Inferior parietal cortex (tissue), 1 donor: ENCODE measurements around the gene ERVH48-1.
"Not testable (repeated sequence)": the region's sequence is repeated elsewhere in the genome, so short reads cannot be mapped to it uniquely, and the experiment has no call there.

ENCODE experiments used
- DNase-seq: peaks from one replicate; pipeline ENCODE4 v3.0.0-alpha.2; 2016; ENCODE audit errors: extremely low spot score

ERVH48-1 gene

DNA sequence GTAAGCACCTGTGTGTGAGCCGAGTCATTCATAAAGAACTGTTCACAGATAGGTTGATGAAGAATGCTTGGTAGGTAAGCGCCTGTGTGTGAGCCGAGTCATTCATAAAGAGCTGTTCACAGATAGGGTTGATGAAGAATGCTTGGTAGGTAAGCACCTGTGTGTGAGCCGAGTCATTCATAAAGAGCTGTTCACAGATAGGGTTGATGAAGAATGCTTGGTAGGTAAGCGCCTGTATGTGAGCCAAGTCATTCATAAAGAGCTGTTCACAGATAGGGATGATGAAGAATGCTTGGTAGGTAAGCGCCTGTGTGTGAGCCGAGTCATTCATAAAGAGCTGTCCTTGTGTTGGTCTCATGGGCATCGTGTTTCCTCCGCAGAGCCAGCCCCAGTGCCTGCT is 16.9 kb downstream of the ERVH48-1 start:
- not testable (repeated sequence) for DNase-seq

DNA sequence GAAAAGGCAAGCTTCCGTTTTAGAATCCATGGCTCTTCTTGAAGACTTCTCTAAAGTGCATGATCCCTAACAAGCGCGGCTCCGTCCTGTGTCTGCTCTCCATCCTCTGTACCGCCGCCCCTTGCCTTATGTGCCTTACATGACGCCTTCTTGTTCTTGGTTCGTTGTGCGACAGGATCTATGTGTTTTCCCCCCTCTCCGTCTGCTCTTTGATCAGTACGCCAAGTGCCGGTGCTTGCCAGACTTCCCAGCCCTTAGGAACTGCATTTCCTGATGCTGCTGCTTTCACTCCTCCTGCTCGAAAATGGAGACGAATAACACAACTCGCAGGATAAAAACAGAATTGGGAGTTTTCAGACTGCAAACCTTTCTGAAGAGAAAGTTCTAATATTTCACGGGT is 19.2 kb downstream of the ERVH48-1 start:
- DNase-seq, result no peak

DNA sequence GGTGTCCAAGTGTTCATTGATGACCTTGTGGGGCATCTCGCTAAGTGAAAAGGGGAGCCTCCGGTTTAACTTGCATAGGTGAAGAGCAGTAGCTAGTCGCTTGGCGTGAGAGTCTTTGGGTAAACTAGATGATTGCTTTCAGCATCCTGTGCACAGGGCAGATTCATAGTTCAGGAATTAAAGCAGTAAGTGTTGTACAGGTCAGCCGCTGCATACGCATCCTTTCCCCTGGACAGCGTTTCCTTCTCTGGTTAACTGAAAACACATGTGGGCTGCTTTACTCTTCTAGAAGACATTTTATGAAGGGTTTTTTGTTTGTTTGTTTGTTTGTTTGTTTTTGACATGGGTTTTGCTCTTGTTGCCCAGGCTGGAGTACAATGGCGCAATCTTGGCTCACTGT is 20.2 kb downstream of the ERVH48-1 start:
- DNase-seq, result no peak

DNA sequence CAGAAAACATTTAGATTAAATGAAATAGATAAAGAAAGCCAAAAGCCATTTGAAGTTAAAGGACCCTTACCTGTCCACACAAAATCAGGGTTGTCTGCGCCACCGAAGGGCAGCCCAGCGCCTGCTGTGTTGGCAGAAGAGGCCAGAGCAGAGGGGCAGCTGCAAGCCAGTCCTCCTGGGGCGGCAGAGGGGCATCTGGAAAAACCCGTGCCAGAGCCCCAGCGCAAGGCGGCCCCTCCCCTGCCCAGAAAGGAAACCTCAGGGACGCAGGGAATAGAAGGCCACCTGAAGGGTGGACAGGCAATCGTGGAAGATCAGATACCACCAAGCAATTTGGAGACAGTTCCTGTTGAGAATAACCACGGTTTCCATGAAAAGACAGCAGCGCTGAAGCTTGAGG is 21.6 kb downstream of the ERVH48-1 start:
- no peak for DNase-seq

DNA sequence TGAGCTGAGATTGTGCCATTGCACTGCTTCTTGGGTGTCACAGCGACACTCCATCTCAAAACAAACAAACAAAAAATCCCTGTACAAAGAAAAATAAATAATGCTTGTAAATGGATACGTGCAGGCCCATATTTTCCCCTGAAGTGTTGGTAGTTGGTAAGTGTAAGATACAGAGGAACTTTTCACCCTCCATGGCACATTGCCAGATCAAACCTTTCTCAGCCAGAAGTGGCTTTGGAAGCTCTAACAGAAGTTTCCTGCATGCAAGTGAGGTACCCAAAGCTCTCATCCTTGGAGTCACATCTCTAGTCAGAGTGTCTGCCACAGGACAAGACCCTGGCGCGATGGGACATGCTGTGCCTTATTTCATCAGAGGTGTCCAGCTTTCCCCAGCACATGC is 25.0 kb downstream of the ERVH48-1 start:
- DNase-seq, result no peak

DNA sequence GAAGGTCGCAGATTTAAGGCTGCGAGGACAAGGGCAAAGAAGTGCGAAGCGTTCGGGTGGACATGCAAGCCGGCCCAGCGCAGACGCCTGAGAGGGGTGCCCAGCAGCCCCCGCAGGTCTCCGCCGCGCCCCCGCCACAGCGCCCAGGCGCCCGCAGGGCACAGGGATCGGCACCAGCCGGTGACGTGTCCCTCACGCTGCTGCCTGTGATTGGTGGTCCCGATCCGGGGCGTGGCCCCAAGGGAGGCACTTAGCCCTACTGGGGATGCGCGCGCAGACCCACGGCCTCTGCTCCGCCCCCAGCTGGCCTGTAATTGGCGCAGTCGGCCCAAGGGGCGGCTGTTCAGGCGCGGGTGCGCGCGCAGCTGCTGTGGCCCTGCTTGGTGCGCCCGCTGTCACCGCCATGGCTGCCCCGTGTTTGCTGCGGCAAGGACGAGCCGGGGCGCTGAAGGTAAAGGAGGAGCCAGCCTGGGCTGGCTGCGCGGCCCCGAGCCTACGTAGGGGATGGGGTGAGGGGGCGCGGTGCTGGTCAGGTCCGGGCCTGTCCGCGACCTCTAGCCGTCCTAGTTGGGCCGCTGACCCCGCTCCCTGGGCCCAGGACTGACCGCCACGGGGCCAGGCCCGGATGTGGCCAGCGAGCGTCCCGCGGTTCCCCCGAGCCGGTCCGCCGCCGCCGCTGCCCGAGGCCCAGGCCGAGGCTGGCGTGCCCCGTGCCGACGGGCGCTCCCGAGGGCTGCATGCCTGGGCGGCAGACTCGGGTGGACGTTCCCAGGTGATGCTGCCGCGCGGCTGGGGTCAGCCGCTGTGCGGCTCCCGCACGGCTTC is 32.3 kb downstream of the ERVH48-1 start, which contains the start of gene NDUFV3:
Gene NDUFV3 (plus strand): TSS at position 379 of the 825 bp plus-strand sequence. CDS start 25 bp downstream, at position 404.
- peak; percentile 99 for DNase-seq

DNA sequence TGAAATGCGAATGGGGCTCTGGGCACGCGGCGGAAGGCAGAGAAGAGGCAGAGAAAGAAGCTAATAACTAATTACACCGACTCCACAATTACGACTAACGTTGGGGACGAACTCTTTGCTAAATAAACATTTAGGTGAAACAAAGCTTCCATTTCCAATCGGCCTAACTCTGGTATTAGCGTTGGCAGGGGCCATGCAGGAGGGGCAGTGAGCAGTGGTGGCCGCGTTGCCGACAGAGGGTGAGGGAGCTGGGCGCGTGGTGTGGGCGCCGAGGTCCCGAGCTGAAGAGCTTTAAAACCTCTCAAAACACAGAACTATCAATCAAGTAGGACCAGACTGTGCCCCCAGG is 32.9 kb downstream of the ERVH48-1 start:
- no peak for DNase-seq

DNA sequence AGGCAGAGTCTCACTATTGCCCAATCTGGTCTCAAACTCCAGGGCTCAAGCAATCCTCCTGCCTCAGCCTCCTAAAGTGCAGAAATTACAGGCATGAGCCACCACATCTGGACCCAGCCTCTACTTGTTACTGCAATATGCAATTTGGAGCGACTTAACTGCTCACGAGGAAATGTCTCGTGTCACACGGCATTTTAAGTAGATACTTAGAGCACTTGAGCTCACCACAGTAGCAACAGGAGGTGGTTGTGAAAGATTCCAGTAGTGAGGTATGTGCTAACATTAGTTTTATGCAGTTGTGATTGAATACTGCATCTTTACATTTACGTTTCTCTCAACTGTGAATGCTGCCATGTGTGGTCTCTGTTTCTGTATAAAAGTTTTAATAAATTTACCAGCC is 38.1 kb downstream of the ERVH48-1 start:
- DNase-seq, result no peak

DNA sequence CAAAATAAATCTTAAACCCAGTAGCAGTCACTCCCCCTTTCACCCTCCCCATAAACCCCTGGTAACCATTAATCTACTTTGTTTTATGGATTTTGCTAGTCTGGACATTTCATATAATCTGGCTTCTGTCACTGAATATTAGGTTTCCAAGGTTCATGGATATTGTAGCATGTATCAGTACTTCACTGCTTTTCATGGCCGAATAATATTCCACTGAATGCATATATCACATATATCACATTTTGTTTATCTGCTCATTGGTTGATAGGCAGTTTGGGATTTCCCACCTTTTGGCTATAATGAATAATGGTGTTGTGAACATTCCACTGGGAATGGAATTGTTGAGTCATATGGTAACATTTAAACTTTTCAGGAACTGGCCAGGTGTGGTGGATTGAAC is 41.5 kb downstream of the ERVH48-1 start:
- DNase-seq, result no peak

DNA sequence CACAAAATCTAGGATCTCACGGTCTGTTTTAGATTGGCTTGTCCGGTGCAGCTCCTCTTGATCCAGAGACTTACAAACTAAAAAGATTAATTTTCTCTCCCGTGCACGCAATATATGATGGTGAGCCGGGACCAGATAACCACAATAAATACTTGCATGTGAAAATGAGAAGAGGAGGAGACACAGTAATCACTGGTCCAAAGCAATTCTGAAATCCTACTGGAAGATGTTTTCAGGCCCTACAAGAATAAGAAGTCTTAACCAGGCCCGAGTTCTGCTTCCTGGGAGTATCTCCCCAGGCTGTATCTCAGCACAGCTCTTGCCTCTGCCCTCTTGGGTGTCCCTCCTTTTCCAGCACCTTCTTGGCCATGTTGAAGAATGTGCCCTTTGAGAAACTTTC is 45.1 kb downstream of the ERVH48-1 start:
- DNase-seq, result no peak

DNA sequence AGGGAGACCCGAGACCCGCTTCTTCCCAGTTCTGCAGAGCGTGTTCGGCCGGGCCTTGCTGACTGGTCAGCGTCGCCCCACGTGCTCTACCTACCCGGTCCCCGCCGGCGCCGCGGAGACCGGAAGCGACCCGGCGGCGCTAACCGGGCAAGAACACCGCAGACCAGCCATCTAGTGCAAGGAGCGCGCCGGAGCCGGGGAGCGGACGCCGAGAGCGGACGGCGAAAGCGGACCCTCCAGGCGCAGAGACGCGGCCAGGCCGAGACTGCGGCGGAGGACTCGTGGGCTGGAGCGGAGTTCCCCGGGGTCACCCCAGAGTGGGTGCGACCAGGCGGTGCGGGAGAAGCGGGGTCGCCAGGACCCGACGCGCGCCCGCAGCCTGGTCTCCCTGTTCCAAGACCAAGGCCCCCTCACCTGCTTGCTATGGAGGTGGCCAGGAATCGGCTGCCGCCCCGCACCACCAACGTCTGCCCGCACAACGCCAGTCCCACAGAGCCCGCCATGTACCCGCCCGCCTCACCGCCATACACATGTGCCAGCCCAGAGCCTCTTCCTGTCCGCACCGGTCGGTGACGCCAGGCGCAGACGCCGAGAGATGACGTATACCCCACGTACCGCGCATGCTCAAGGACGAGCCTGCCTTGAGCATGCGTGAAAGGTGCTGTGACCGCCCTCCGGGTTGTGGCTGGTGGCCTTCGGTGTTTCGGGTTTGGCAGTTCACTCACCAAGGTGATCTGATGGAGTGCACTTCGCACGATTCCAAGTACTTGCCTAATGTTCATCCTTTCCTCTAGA is 46.2 kb downstream of the ERVH48-1 start, which contains the start of gene WDR4:
Gene WDR4 (minus strand): TSS at position 547 of the 795 bp plus-strand sequence. CDS start 44 bp downstream, at position 503.
- peak; percentile 99 for DNase-seq

DNA sequence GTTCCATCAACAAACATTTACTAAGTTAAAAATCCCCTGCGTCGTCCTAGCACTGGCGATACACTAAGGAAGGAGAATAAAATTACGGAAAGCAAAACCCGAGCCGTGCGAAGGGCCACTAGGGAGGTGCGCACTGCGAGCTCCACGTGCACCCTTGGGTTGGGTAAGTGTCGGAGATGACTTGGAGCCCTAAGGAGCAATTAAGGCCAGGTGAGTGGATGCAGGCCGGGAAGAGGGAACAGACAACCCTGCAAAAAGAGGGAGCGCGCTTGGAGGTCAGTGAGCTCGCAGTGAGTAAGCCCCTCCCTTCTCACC is 46.8 kb downstream of the ERVH48-1 start:
- no peak for DNase-seq

DNA sequence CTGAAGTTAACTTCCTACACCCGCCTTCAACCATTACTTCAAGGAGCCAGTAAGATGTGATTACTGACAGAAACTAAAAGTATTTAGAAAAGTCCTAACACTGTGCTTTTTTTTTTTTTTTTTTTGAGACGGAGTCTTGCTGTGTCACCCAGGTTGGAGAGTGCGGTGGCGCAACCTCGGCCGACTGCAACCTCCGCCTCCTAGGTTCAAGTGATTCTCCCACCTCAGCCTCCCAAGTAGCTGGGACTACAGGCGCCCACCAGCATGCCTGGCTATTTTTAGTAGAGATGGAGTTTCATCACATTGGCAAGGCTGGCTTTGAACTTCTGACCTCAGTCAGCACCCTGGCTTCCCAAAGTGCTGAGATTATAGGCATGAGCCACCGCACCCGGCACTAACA is 49.6 kb downstream of the ERVH48-1 start:
- DNase-seq, result not testable (repeated sequence)

DNA sequence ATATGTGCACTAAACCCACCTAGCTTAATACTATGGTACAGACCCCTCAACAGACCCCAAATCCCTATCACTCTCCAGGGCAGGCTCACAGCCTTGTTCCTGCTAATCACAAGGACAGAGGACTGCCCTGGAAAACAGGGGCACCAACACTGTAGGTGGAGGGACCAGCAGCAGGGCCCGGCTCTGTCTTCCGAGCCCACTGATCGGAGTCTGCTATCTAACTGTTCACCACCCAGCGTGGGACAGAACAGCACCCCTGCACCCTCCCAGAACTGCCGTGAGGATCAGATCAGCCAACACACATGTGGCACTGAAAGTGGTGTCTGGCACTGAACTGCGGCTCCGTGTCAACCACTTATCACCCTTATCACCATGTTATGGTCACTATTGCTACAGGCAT is 52.3 kb downstream of the ERVH48-1 start:
- no peak for DNase-seq

DNA sequence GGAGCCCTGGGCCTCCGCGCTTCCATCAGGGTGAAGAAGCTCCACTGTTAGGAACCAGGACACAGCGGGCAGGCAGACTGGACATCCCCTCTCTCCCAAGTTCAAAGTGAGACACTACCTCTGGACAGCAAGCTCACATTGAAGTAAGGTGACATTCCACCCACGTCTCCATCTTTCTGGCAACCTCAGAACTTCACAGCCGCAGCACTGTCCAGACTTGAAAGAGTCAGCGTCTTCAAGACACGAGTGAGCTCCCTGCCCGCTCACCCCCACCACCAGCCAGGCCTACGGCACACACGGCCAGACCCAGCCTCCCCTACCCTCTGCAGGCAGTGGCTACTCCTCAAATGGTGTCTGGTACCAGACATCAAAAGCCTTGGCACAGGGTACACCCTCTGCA is 57.2 kb downstream of the ERVH48-1 start:
- DNase-seq, result no peak
